DMS 273 (cell line): ENCODE measurements around the gene TMEM53.

ENCODE experiments used
- DNase-seq: peaks from one replicate; lab custom pipeline; 2025; ENCODE audit not compliant: unreplicated experiment; lab: John Stamatoyannopoulos, UW

TMEM53 gene

DNA sequence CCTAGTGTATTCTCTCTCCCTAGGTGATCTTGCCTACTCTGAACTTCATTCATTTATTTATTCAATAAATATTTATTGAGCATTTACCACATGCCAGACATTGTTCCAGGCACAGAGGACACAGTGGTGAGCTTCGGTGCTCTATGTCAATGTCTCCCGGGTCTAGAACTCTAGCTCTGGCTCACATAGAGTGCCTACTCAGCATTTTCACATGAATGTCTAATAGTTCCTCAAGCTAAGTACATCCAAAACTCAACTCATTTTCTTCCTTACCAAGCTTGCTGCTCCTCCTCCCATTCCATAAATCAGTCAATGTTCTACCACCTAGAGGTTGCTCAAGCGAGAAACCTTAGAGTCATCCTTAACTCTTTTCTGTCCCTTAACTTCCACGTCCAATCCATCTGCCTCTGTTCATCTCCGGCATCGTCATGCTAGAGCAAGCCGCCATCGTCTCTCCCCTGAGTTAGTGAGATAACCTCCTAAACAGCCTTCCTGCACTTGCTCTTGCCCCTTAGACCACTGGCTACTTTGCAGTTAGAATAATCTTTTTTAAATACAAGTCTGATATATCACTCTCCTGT lies 67.5 kb downstream of the TMEM53 start:
- no peak for DNase-seq

DNA sequence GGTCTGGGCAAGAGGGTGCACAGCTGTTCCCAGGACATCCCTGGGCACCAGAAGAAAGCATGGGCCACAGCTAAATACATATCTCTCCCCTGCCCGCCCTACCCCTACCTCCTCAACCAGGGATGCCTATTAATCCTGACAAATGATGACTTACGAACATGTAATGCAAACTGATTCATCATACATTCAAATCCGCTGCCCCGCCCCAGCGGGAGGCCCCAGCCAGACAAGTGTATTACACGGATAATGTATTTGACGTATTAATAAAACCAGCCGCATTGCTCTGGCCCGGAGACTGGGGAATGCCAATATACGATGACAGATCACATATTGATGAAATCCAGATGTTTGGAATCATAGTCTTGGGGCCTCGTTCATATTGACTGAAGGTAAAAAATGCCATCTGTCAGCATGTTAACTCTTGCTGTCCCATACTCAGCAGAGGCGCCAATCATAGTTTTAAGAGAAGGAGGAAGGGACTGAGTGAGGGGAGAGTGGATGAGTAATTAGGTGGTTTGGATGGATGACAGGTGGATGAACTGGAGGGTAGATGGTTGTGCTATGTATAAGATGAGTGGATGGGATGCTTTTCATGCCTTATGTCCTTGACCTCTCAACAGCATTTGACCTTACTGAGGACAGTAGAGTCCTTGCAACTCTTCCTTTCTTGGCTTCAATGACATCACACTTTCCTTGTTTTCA lies 68.2 kb downstream of the TMEM53 start:
- no peak for DNase-seq

DNA sequence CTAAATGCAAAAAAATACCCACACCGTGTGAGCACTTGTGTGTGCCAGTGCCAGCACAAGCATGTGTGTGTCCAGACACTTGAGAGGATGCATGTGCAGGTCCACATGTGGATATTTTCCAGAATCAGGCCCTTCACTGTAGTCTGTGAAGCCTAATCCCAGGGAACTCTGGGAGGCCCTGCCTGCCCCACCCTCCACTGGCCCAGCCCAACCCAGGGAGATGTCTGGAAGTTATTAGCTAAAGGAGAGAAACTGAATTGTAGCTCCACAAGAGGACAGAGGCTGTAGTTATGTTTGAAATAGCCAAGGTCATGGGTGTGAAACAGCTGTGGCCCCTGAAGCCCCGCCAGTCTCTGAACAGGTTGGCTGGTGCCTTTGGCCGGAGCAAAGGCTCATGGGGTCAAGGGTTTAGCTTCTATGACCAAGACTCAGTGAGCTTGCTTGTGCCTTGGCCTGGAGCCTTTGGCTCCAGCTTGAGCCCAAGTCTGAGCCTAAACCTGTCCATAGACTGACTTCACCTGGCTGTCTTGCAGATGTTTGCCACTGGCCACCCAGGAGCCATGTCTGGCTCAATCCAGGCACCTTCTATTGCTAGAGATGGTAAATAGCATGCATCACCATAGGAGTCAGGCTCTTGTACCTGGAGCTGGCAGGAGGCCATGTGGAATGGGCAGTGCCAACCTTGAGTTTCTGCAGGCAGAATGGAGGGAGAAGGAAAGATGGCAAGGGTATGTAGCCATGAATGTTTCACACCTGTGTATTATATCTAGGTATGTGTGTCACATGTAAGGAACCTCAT lies 69.9 kb downstream of the TMEM53 start:
- no peak for DNase-seq

DNA sequence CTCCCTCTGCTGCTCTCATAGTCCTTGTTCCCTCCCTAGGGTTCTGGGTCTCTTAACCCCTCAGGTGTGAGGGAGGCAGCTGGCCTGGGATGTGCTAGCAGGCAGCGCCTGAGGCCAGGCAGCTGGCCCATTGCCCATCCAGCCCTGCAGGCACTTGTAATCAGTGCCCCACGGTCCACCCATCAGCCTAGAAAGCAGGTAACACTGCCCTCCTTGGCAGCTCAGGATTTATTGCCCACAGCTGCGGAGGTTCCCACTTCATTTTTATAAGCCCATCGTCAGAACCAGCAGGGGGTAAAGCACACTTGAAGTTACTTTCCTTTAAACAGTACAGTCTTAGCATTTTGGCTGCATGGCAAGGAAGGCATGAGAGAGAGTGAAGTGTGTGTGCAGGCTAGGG lies 70.6 kb downstream of the TMEM53 start:
- DNase-seq = peak; percentile 46
